Neural progenitor cell (in vitro differentiated cells): Measurements from ENCODE around the gene BMP4.

Source experiments
- CTCF ChIP-seq: fragments of 200-600 bp; sonication (generic); IDR thresholded peaks from 2 replicates; pipeline ENCODE4 v1.5.1; 2017; ENCODE audit warnings: antibody characterized with exemption, mild to moderate bottlenecking
- EZH2 ChIP-seq: fragments of 200-600 bp; sonication (generic); IDR thresholded peaks from 2 replicates; pipeline ENCODE4 v1.6.1; 2017; ENCODE audit warnings: antibody characterized with exemption, mild to moderate bottlenecking, moderate library complexity
- EZH2phosphoT487 ChIP-seq: fragments of 200-600 bp; sonication (generic); IDR thresholded peaks from 2 replicates; pipeline ENCODE4 v1.6.1; 2017; ENCODE audit warnings: antibody characterized with exemption

GRCh38 chr14:53948205-53948884 lies 8.3 kb downstream of the BMP4 start:
- TF ChIP-seq CTCF (no peak), EZH2phosphoT487 (no peak), EZH2 (no peak)
